GM19099 (cell line): ENCODE data around the gene FCHSD2.

ENCODE experiments used
- POLR2A ChIP-seq: IDR thresholded peaks from 3 replicates; pipeline ENCODE4 v1.6.1; 2011; ENCODE audit warnings: low read depth; ENCODE audit not compliant: insufficient read length; ENCODE audit errors: extremely low read depth

Gene FCHSD2

GRCh38 chr11:72927380-72927779 lies 214.7 kb downstream of the FCHSD2 start:
- TF ChIP-seq POLR2A: no peak

- no peak for TF ChIP-seq POLR2A
Measured at GRCh38 chr11:72926076-72926475, 216.0 kb downstream of the FCHSD2 start.

- TF ChIP-seq POLR2A: no peak
Measured at GRCh38 chr11:72925656-72926055, 216.5 kb downstream of the FCHSD2 start.

DNA sequence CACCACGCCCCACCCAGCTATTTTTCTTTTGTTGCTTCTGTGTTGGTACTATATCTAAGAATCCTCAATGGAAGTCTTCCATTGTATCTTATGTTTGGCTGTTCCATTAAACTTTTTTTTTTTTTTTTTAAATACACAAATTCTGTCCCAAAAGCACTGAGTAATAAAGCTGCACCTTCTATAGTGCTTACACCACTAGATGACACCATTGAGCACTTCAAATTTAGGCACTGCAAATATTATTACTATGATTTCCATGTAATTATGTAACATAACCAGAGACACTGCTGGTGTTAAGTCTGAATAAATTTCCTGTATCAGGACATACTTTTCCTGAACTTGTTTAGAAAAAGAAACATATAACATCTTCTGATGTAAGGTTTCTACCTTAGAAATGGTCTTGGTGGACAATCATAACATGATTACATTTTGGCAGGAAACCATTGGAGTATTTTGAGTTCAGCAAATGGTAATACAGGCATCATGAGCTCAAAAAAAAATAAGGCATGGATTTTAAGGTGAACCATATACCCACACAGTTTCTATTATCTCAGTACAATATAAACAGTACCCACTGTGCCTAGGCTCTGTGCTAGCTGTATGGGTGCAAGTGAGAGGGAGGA lies 217.4 kb downstream of the FCHSD2 start:
- TF ChIP-seq POLR2A: no peak

GRCh38 chr11:72921028-72921716 lies 220.9 kb downstream of the FCHSD2 start:
- no peak for TF ChIP-seq POLR2A

- no peak for TF ChIP-seq POLR2A
Measured at GRCh38 chr11:72920001-72920400, 222.1 kb downstream of the FCHSD2 start.

DNA sequence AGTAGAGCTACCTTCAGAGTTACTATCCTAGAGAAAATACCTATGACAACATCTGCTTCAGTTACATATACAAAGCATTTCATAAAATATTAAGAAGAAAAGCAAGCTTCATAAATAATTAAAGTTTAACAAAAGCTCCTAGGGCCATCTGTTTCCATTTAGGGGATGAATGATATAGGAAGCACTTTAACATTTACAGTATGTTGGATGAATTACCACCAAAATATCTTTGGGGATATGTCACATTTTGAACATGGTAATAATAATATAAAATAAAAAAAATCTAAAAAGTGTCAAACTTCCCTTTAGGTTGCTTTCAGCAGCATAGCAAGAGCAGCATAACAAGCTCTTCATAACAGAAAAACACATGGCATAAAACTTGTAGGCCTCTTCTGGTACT lies 223.3 kb downstream of the FCHSD2 start:
- TF ChIP-seq POLR2A: no peak

GRCh38 chr11:72912253-72912652 lies 229.9 kb downstream of the FCHSD2 start:
- no peak for TF ChIP-seq POLR2A

DNA sequence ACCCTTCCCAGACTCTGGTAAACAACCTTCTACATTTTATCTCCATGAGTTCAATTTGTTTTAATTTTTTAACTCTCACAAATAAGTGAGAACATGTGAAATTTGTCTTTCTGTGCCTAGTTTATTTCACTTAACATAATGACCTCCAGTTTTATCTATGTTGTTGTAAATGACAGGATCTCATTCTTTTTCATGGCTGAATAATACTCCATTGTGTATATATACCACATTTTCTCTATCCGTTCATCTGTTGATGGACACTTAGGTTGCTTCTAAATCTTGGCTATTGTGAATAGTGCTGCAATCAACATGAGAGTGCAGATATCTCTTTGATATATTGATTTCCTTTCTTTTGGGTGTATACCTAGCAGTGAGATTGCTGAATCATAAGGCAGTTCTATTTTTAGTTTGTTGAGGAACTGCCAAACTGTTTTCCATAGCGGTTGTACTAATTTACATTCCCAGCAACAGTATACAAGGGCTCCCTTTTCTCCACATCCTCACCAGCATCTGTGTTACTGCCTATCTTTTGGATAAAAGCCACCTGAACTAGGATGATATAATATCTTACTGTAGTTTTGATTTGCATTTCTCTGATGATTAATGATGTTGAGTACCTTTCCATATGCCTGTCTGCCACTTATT lies 234.0 kb downstream of the FCHSD2 start:
- no peak for TF ChIP-seq POLR2A

- no peak for TF ChIP-seq POLR2A
Measured at GRCh38 chr11:72904016-72904415, 238.1 kb downstream of the FCHSD2 start.

GRCh38 chr11:72901374-72901773 lies 240.7 kb downstream of the FCHSD2 start:
- no peak for TF ChIP-seq POLR2A

DNA sequence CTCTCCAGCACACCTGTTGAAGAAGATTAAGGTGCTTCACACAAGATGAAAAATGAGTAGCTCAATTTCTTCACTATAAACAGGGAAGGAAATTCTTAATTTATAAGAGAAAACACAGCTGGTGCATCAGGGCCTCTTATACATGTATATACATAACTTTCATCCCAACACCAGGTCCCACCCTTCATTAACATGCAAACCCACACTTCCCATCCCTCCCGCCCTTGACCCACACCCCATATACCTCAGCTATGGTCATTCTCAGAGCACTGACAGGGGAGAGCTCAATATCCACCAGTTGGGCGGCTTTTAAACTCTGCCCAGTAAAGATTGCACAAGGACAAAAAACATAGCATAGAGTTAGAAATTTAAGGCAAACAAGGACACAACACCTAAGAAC lies 242.1 kb downstream of the FCHSD2 start:
- no peak for TF ChIP-seq POLR2A

DNA sequence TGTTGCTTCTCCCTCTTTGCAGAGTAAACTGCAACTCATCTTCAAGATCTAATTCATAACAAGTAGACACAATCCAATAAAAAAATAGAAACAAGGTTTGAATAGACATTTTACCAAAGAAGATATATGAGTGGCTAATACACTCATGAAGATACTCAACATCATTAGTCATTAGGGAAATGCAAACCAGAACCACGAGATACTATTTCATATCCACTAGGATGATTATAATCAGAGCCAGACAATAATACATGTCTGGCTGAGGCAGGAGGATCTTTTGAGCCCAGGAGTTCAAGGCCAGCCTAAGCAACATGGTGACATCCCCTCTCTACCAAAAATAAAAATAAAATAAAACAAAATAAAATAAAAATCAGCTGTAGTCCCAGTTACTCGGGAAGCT lies 242.9 kb downstream of the FCHSD2 start:
- no peak for TF ChIP-seq POLR2A

DNA sequence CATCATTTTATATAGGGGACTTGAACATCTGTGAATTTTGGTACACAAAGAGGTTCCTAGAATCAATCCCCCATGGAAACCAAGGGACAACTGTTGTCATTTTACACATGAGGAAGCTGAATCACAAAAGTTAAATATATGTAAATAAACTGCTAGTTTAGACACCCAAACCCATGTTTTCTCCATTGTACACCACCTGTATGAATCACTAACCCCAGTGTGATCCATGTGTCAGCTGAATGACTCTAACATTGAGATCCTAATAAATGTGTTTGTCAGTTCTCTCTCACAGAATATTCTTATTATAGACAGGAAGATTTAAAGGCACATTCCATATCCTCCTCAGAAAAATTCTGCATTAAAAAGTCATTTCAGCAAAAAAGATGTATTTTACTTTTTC lies 244.6 kb downstream of the FCHSD2 start:
- no peak for TF ChIP-seq POLR2A

GRCh38 chr11:72896431-72896830 lies 245.7 kb downstream of the FCHSD2 start:
- TF ChIP-seq POLR2A: no peak

GRCh38 chr11:72890881-72891280 lies 251.2 kb downstream of the FCHSD2 start:
- TF ChIP-seq POLR2A: no peak

DNA sequence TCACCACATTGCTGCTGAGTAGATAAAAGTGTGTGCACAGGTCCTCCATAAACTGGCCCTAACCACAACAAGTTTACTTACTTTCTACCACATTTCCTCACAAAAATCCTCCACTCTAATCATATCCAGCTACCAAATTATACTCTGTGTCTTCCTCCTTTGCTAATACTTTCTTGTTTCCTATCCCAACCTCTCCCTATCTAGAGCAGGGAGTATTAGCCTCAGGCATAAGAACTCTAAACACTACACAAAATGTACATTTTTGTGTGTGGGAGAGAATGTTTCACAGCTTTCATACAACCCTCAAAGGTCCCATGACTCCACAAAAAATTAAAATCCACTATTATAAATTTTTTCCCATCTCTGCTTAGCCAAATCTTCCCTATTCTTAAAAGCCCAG lies 255.5 kb downstream of the FCHSD2 start:
- TF ChIP-seq POLR2A: no peak
